HL-60 (cell line): ENCODE measurements around the gene GJA3.

Experiments
- DNase-seq, 2 experiments: peaks; one replicate each; pipeline ENCODE4 v3.0.0-alpha.2; 2010 to 2020; ENCODE audit warnings: low read depth in 1 of 2, low spot score in 1 of 2
- H3K27ac ChIP-seq: fragments of 250-450 bp; sonication (Bioruptor Pico); replicated peaks from 2 replicates; pipeline ENCODE4 v1.5.1; 2020; ENCODE audit warnings: mild to moderate bottlenecking, moderate library complexity
- H3K27me3 ChIP-seq: fragments of 250-450 bp; sonication (Bioruptor Pico); 2 replicates; pipeline ENCODE4 v1.5.1; 2021; ENCODE audit warnings: mild to moderate bottlenecking, moderate library complexity; ENCODE audit not compliant: insufficient read depth, poor library complexity, severe bottlenecking
- H3K4me3 ChIP-seq: replicated peaks from 2 replicates; pipeline ENCODE4 v1.5.1; 2011; ENCODE audit warnings: mild to moderate bottlenecking, control low read depth, low read length; ENCODE audit not compliant: insufficient read depth
- CTCF ChIP-seq: IDR thresholded peaks from one replicate; pipeline ENCODE4 v1.5.1; 2011; ENCODE audit warnings: low read length, control low read depth, inconsistent platforms; ENCODE audit not compliant: insufficient read depth
- GABPA ChIP-seq: IDR thresholded peaks from 2 replicates; pipeline ENCODE4 v1.6.1; 2012; ENCODE audit warnings: low read depth
- POLR2AphosphoS5 ChIP-seq: IDR thresholded peaks from 2 replicates; pipeline ENCODE4 v1.6.1; 2012; ENCODE audit warnings: low read depth
- REST ChIP-seq: IDR thresholded peaks from 2 replicates; pipeline ENCODE4 v1.6.1; 2012; ENCODE audit warnings: low read depth; ENCODE audit not compliant: insufficient replicate concordance
- SPI1 ChIP-seq: IDR thresholded peaks from 2 replicates; pipeline ENCODE4 v1.6.1; 2012; ENCODE audit warnings: low read depth, mild to moderate bottlenecking, borderline replicate concordance

GJA3 gene

GRCh38 chr13:20125783-20126165 is 35.1 kb downstream of the GJA3 start:
- peak overlapping the region; percentile 85 for H3K27ac ChIP-seq
- no peak for DNase-seq
- H3K4me3 ChIP-seq = no peak overlapping the region
- H3K27me3 ChIP-seq = no peaks in the 10 kb centered on the region
- no peak for TF ChIP-seq REST

- no peaks in the 10 kb centered on the region for H3K27me3 ChIP-seq
- no peak overlapping the region for H3K4me3 ChIP-seq
- DNase-seq = no peak
- TF ChIP-seq SPI1 (no peak), GABPA (no peak), REST (no peak), POLR2AphosphoS5 (no peak), CTCF (no peak)
- H3K27ac ChIP-seq = no peak overlapping the region; the same call in 1 of the 2 replicates
These were observed 35.6 kb downstream of the GJA3 start for GRCh38 chr13:20125129-20125782.

GRCh38 chr13:20124303-20124702 is 36.5 kb downstream of the GJA3 start:
- H3K27ac ChIP-seq = no peak overlapping the region
- DNase-seq = no peak

More at GRCh38 chr13:20124303-20124702, 36.5 kb downstream of the GJA3 start:
- TF ChIP-seq REST (no peak), CTCF (no peak), SPI1 (no peak), GABPA (no peak), POLR2AphosphoS5 (no peak)
- Histone ChIP-seq H3K4me3 (no peak overlapping the region), H3K27me3 (no peaks in the 10 kb centered on the region)
